K562 (cell line): ENCODE data around the gene GLYAT. TPM values are rescaled to one million over a fixed set of nuclear protein-coding genes. Genes with fewer than 3 reads are reported as not detected.
A peak's percentile ranks its signal among the peaks of the same experiment; 100 is the strongest.

ENCODE experiments used
- ATF7 ChIP-seq: fragments of 450-650 bp; IDR thresholded peaks from 2 replicates; pipeline ENCODE4 v1.7.1; 2014; ENCODE audit warnings: mild to moderate bottlenecking, moderate library complexity
- CHD7 ChIP-seq: fragments of 200-600 bp; sonication (generic); IDR thresholded peaks from one replicate; pipeline ENCODE4 v1.6.1; 2012; ENCODE audit warnings: mild to moderate bottlenecking, low read depth, low read length, inconsistent platforms
- FOXP1 ChIP-seq: sonication (generic); formaldehyde crosslinking; IDR thresholded peaks from 2 replicates; pipeline ENCODE4 v1.8.0; 2022; ENCODE audit warnings: mild to moderate bottlenecking, missing genetic modification reagents
- KAT2B ChIP-seq: IDR thresholded peaks from one replicate; pipeline ENCODE4 v1.6.1; 2012; ENCODE audit warnings: low read depth, mild to moderate bottlenecking, control low read depth, inconsistent platforms, low read length, moderate library complexity
- NBN ChIP-seq: fragments of 450-650 bp; IDR thresholded peaks from 2 replicates; pipeline ENCODE4 v1.6.1; 2016; ENCODE audit warnings: low read depth, mild to moderate bottlenecking
- NFIX ChIP-seq: fragments of 250-450 bp; sonication (Bioruptor Pico); IDR thresholded peaks from 2 replicates; pipeline ENCODE4 v1.4.0; 2020; ENCODE audit warnings: low read depth, mild to moderate bottlenecking, moderate library complexity
- PKNOX1 ChIP-seq: fragments of 450-650 bp; IDR thresholded peaks from 2 replicates; pipeline ENCODE4 v1.6.1; 2016
- SREBF1 ChIP-seq: fragments of 150-350 bp; IDR thresholded peaks from 2 replicates; pipeline ENCODE4 v1.6.1; 2014; ENCODE audit warnings: antibody characterized with exemption, low read depth, low read length, borderline replicate concordance
- polyA plus RNA-seq, 8 experiments: library from polyadenylated mRNA; depleted of rRNA in 4 of 8; stranded (reverse) in 5 of 8; unstranded in 3 of 8; fragments of >200 nt; fragmentation: Nextera tagmentation in 2 of 8; fragmentation: Illumina TruSeq in 1 of 8; extraction: Ambion mirVana in 2 of 8; extraction: Trizol in 1 of 8; gene quantifications; 2 replicates each; pipeline versions ENCODE4 v1.2.1 to v1.2.3, GENCODE V29; 2011 to 2014; ENCODE audit warnings: inconsistent platforms in 1 of 8, missing spikeins in 1 of 8
- total RNA-seq, 7 experiments: library from RNA; depleted of rRNA in 6 of 7; stranded (reverse); fragments of >200 nt in 6 of 7; fragmentation: Illumina TruSeq in 2 of 7; extraction: Trizol in 2 of 7; gene quantifications; 2 replicates each; pipeline versions ENCODE4 v1.2.1 to v1.2.3, GENCODE V29; 2011 to 2021; ENCODE audit warnings: low replicate concordance in 1 of 7

The GLYAT gene
- total and polyA plus RNA-seq, 9 of the 15 experiments (the other 6 are each of a cell fraction or from before 2014, with no cell fraction given): not detected

- TF ChIP-seq SREBF1 (no peak), CHD7 (no peak), PKNOX1 (peak; percentile 96), ATF7 (peak; percentile 96), KAT2B (no peak), FOXP1 (CRISPR knock-in tag) (no peak), NBN (peak; percentile 85), NFIX (CRISPR knock-in tag) (no peak)
Observed at GRCh38 chr11:58770627-58771457, 39.1 kb upstream of the GLYAT start (continued).
